Liver (tissue), 9 donors: Measurements from ENCODE around the gene ARFGAP1. TPM values are rescaled to one million over a fixed set of nuclear protein-coding genes. Genes with fewer than 3 reads are reported as not detected.

ENCODE experiments used
- DNase-seq: peaks from one replicate; pipeline ENCODE4 v3.0.0-alpha.2; 2017; ENCODE audit warnings: low spot score
- H3K27ac ChIP-seq, 2 donors: one replicate each; pipeline ENCODE4 v1.7.0; 2013; ENCODE audit warnings: inconsistent platforms in 2 of 2, low read length in 2 of 2, control low read depth in 1 of 2, low read depth in 1 of 2, mild to moderate bottlenecking in 1 of 2
- H3K27me3 ChIP-seq, 4 donors: one replicate each; pipeline versions ENCODE4 v1.6.1 to v1.7.0; 2013; ENCODE audit warnings: low read length in 3 of 4, inconsistent platforms in 1 of 4, mild to moderate bottlenecking in 1 of 4, moderate library complexity in 1 of 4; ENCODE audit not compliant: control insufficient read depth in 4 of 4, insufficient read depth in 4 of 4
- H3K36me3 ChIP-seq, 4 donors: one replicate each; pipeline versions ENCODE4 v1.6.1 to v1.7.0; 2013; ENCODE audit warnings: low read length in 3 of 4, mild to moderate bottlenecking in 3 of 4, low read depth in 1 of 4, moderate library complexity in 1 of 4; ENCODE audit not compliant: control insufficient read depth in 4 of 4, insufficient read depth in 3 of 4
- H3K4me1 ChIP-seq, 4 donors: one replicate each; pipeline versions ENCODE4 v1.6.1 to v1.7.0; 2013; ENCODE audit warnings: low read length in 3 of 4, mild to moderate bottlenecking in 3 of 4, moderate library complexity in 1 of 4; ENCODE audit not compliant: control insufficient read depth in 4 of 4, insufficient read depth in 4 of 4
- H3K4me3 ChIP-seq, 3 donors: one replicate each; pipeline versions ENCODE4 v1.6.1 to v1.7.0; 2013; ENCODE audit warnings: low read length in 3 of 3, control low read depth in 1 of 3, low read depth in 1 of 3, mild to moderate bottlenecking in 1 of 3
- H3K9ac ChIP-seq, 2 donors: one replicate each; pipeline ENCODE4 v1.7.0; 2013; ENCODE audit warnings: low read length in 2 of 2, mild to moderate bottlenecking in 2 of 2, moderate library complexity in 2 of 2, control low read depth in 1 of 2, low read depth in 1 of 2
- H3K9me3 ChIP-seq, 4 donors: one replicate each; pipeline versions ENCODE4 v1.6.1 to v1.7.0; 2013; ENCODE audit warnings: low read length in 3 of 4; ENCODE audit not compliant: control insufficient read depth in 4 of 4
- ATF3 ChIP-seq: IDR thresholded peaks from 2 replicates; pipeline ENCODE4 v1.6.1; 2016; ENCODE audit warnings: antibody characterized with exemption
- CTCF ChIP-seq: fragments of 150-350 bp; IDR thresholded peaks from 2 replicates; pipeline ENCODE4 v1.5.1; 2017; ENCODE audit warnings: improper control_type of control experiment, low read depth, low read length; ENCODE audit not compliant: missing input control
- EGR1 ChIP-seq, 2 donors: IDR thresholded peaks; 2 replicates each; pipeline ENCODE4 v1.6.1; 2016 to 2018; ENCODE audit warnings: antibody characterized with exemption in 2 of 2, low read depth in 2 of 2
- FOXA1 ChIP-seq: IDR thresholded peaks from 2 replicates; pipeline ENCODE4 v1.6.1; 2016; ENCODE audit warnings: antibody characterized with exemption
- FOXA2 ChIP-seq: IDR thresholded peaks from 2 replicates; pipeline ENCODE4 v1.6.1; 2016; ENCODE audit warnings: antibody characterized with exemption
- GABPA ChIP-seq, 2 donors: IDR thresholded peaks in 1 of 2; conservative IDR thresholded peaks in 1 of 2; 2 replicates each; pipeline ENCODE4 v1.6.1; 2016; ENCODE audit warnings: antibody characterized with exemption in 2 of 2, mild to moderate bottlenecking in 1 of 2, moderate library complexity in 1 of 2
- HNF4G ChIP-seq: IDR thresholded peaks from 2 replicates; pipeline ENCODE4 v1.6.1; 2016; ENCODE audit warnings: antibody characterized with exemption
- JUND ChIP-seq, 2 donors: IDR thresholded peaks; 2 replicates each; pipeline ENCODE4 v1.6.1; 2016; ENCODE audit warnings: antibody characterized with exemption in 2 of 2
- NR2F2 ChIP-seq: IDR thresholded peaks from 2 replicates; pipeline ENCODE4 v1.6.1; 2016; ENCODE audit warnings: antibody characterized with exemption
- RAD21 ChIP-seq, 2 donors: IDR thresholded peaks; 2 replicates each; pipeline ENCODE4 v1.6.1; 2016; ENCODE audit warnings: antibody characterized with exemption in 2 of 2, mild to moderate bottlenecking in 2 of 2
- REST ChIP-seq: IDR thresholded peaks from 2 replicates; pipeline ENCODE4 v1.6.1; 2016; ENCODE audit warnings: antibody characterized with exemption, mild to moderate bottlenecking
- RXRA ChIP-seq, 2 donors: IDR thresholded peaks; 2 replicates each; pipeline ENCODE4 v1.6.1; 2017 to 2018; ENCODE audit warnings: antibody characterized with exemption in 2 of 2, mild to moderate bottlenecking in 1 of 2
- TAF1 ChIP-seq: conservative IDR thresholded peaks from 2 replicates; pipeline ENCODE4 v1.6.1; 2016; ENCODE audit warnings: antibody characterized with exemption, mild to moderate bottlenecking
- ZBTB33 ChIP-seq: IDR thresholded peaks from 2 replicates; pipeline ENCODE4 v1.6.1; 2016; ENCODE audit warnings: antibody characterized with exemption
- WGBS: extraction: QIAGEN DNeasy Blood & Tissue Kit; methylation state at CpG from one replicate; pipeline ENCODE4 v1.1.7; 2013; 5-methylcytosine and 5-hydroxymethylcytosine counted together
- polyA plus RNA-seq, 2 donors: library from polyadenylated mRNA; stranded (reverse) in 1 of 2; unstranded in 1 of 2; fragments of 200-250 nt in 1 of 2; fragments of >200 nt in 1 of 2; fragmentation: Nextera tagmentation in 1 of 2; extraction: Ambion mirVana in 1 of 2; gene quantifications; one replicate each; pipeline versions ENCODE4 v1.2.1 to v1.2.3, GENCODE V29; 2013 to 2015
- total RNA-seq, 2 donors: library from RNA; depleted of rRNA; stranded (reverse); fragments of >200 nt; gene quantifications; one replicate each; pipeline ENCODE4 v1.2.3, GENCODE V29; 2014
- donor health status: healthy.
- donor health status: healthy.
- donor health status: healthy.
- donor health status: healthy.
- donor health status: healthy.

ARFGAP1 gene
- total and polyA plus RNA-seq, 4 donors, result 11.2 to 29.7 (median 21.8) TPM

GRCh38 chr20:63330084-63330760, 57.6 kb downstream of the ARFGAP1 start:
- DNase-seq, result no peak
- H3K9ac ChIP-seq, result no peak overlapping the region
- WGBS, result 90% methylated on average over 20 of the region's 20 CpGs
- H3K36me3 ChIP-seq, result no peaks in the 10 kb centered on the region
- no peaks in the 10 kb centered on the region for H3K4me1 ChIP-seq
- H3K4me3 ChIP-seq, result no peak overlapping the region
- H3K27me3 ChIP-seq, result no peaks in the 10 kb centered on the region
- TF ChIP-seq NR2F2 (no peak), REST (no peak), HNF4G (no peak), EGR1 (IDR thresholded peaks at IDR 0.05; ENCODE audit: low read depth in 2 of 2) (no peak), CTCF (no peak), RAD21 (IDR thresholded peaks at IDR 0.05) (no peak), RXRA (IDR thresholded peaks at IDR 0.05) (no peak), ZBTB33 (no peak), JUND (IDR thresholded peaks at IDR 0.05) (no peak), FOXA2 (no peak), GABPA (IDR thresholded peaks at IDR 0.05 in 1 of 2, conservative IDR thresholded peaks at IDR 0.05 in 1 of 2) (no peak)
- peaks cover 0 to 4% (median 0%) of the 10 kb centered on the region in 4 donors for H3K9me3 ChIP-seq
- no peak overlapping the region for H3K27ac ChIP-seq

GRCh38 chr20:63330940-63331339, 58.3 kb downstream of the ARFGAP1 start:
- Histone ChIP-seq H3K4me1 (no peaks in the 10 kb centered on the region), H3K27ac (no peak overlapping the region), H3K36me3 (no peaks in the 10 kb centered on the region), H3K4me3 (no peak overlapping the region), H3K9ac (no peak overlapping the region), H3K27me3 (no peaks in the 10 kb centered on the region), H3K9me3 (peaks cover 0 to 4% (median 0%) of the 10 kb centered on the region in 4 donors)
- WGBS, result 79% methylated on average over 13 of the region's 13 CpGs
- no peak for DNase-seq
- no peak for TF ChIP-seq ATF3
- no peak for TF ChIP-seq FOXA2
- TF ChIP-seq FOXA1, result no peak
- no peak for TF ChIP-seq EGR1 (IDR thresholded peaks at IDR 0.05; ENCODE audit: low read depth in 2 of 2)
- no peak for TF ChIP-seq TAF1
- no peak for TF ChIP-seq ZBTB33
- TF ChIP-seq HNF4G, result no peak
- TF ChIP-seq NR2F2, result no peak
